ENCODE data around the gene DDX31.

Gene DDX31

DNA sequence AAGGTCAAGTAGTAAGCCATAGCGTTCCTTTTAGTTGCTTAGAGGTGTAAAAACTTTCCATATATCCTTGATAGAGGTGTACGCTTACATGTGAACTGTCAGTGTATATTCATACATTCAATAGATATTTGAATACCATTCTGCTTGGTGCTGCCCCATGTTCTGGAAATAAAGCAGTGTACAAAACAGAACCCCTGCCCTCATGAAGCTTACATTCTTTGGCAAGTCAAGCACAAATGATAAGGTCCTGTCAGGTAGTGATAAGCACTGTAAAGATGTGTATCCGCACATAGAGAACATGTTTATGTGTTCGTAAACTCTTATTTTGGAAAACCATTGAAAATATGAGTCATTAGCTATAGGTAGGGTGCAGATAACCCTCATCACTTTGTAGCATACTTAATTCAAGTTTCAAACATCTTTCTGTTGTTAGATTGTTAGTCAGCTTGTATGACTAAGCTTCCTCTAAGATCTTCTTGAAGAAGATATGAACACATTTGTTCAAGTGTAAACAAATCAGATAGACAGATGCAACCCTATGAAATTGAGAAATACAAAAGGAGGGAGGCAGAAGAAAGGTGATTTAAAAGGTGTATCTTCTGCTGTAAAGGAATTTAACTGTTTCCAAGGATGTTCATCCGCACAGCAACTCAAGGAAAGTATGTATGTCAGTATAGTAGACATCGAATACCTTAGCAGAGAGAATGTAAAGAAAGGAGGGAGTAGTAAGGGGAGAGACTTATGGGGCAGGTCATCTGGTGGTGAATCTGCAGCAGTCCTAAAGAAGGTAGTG is 2.0 kb upstream of the DDX31 start:
- DNase-seq, result no peak

GRCh38 chr9:132670457-132671391 is 941 bp upstream of the DDX31 start, which contains the start of gene GTF3C4:
TSS of gene GTF3C4 (plus strand) at chr9:132670464. CDS start at chr9:132670599, 135 bp downstream.
- DNase-seq, result peak; percentile 63

DNA sequence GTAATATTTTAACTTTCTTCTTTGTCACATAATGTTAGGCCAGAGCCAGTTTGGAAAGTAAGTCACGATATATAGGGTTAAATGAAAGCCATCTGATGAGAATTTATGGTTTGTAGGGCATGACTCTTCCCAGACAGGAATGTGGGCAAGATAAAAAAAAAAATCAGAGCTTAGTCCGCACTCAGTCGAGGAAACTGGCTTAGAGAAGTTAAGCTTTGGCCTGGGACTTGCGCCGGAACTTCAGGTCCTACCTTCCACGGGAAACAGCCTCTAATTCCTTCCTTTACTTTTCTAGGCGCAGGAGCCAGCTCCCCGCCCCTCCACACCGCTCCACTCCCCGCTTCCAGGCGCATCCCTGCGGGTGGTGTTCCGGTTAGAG is 475 bp downstream of the DDX31 start:
- DNase-seq, result no peak

DNA sequence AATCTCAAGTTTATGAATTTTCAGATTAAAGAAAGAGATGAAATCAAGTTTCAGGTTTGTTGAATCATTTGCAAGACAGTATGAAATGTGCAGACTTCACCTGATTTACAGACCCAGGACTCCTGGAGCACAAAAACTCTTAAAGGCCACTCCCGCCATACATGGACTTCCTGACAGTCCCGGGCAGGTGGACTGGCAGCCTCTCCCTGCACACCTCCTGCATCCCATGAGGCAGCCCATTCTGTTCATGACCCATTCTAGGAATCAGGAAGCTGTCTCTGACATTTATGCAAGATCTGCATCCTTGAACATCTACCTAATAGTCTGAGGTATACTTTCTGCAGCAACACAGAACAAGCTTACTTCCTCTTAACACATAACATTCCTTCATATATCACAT is 5.9 kb downstream of the DDX31 start:
- DNase-seq, result no peak

DNA sequence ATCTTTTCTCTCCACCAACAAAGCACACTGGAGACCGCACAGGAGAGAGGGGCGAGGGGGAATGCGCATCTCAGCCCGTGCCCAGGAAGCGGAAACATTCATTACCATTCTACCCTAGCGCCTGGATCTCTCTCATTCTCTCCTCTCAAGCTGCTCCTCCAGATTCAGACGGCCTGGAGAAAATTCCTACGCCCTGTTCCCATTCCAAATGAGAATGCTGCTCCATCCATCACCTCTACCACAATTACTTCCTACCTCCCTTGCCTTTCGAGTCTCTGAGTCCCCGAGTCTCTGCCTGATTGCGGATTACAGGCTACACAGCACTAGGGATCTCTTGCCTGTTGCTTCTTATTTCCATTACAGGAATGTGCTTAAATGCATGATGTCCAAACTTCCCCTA is 6.7 kb downstream of the DDX31 start:
- no peak for DNase-seq

DNA sequence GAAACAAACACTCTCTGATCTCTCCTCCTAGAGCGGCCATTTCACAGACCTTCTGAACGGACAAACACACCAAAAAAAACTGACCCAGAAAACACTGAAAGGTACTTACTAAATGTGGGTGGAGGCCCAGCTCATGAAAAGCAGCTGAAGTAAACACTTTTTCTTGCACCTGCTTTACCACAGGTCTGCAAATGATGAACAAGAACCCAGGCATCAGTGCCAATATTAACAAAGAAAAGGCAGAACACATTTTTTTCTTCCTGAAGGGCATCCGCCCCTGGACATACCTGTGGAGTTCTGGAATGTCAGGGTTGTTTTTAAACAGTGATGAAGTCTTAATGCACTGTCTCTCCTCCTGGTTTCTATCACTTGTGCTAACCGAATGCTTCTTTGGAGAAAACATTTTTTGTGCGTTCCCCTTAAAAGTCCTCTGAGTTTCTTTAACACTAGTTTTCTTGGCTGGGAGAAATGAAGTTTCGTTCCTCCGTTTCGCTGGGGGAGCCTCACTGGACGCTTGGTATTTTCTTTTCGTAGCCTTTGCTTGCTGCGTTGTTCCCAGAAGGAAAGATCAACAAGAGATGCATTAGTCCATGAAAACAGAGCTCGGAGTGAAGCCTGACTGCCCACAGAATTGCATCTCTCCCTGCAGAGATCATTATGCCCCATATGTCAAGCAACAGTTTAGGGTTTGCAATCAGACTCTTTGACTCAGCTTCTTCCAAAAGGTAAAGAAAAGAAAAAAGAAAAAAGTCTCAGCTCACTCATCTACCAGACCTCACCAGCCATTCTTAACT is 7.4 kb downstream of the DDX31 start:
- no peak for DNase-seq

GRCh38 chr9:132656299-132656698 is 13.5 kb downstream of the DDX31 start:
- DNase-seq, result no peak

GRCh38 chr9:132651259-132651658 is 18.5 kb downstream of the DDX31 start:
- no peak for DNase-seq

DNA sequence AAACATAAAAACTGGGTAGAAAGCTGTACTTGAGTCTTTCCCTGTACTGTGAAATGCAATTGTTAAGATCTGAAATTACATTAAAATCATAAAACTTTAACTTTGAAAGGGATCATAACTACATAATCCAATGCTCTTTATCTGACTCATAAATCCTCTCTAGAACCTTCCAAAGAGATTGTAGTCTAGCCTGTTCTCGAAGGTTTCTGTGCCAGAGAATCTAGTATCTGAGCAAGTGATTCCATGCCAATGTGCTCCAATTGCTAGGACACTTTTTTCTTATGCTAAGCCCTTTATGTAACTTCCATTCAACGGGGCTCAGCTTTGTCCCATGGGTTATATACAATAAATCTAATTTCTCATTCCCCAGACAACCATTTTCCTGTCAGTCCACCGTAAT is 21.1 kb downstream of the DDX31 start:
- no peak for DNase-seq

- no peak for DNase-seq
These were observed 21.5 kb downstream of the DDX31 start for GRCh38 chr9:132648283-132648682.

DNA sequence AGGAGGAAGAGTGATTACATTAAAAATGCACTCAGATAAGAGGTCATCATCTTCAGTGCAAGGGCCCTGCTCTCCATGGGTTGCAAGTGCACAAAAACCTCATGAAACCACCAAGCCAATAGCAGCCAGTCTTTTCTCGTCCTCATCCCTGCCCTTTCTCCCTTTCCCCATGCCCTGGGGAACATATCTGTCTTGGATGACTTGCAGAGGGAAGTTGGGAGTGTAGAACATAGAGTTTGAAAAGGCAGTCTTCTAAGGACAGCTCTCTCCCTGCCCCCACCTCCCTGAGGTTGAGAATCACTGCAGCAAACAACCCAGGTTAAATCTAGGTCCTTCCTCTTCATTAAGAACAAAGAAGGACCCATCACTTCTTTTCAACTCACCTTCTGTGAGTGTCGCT is 22.0 kb downstream of the DDX31 start:
- no peak for DNase-seq

DNA sequence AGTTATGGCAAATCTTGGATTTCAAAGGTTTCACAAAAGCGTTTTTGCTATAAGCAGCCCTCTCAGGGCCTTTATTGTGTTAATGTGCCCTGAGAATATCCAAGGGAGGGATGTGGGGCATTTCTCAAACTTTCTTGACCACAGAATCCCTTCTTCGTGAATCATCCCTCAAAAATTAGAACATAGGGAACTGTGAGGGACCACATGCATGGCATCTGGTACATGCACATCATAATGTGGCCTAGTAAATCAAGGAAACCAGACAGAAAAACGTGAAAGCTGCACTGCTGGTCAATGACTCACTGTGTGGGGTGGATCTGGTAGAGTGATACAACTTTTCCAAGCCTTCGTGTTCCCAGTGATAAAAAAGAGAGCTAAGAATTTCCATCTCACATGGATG is 22.4 kb downstream of the DDX31 start:
- no peak for DNase-seq

DNA sequence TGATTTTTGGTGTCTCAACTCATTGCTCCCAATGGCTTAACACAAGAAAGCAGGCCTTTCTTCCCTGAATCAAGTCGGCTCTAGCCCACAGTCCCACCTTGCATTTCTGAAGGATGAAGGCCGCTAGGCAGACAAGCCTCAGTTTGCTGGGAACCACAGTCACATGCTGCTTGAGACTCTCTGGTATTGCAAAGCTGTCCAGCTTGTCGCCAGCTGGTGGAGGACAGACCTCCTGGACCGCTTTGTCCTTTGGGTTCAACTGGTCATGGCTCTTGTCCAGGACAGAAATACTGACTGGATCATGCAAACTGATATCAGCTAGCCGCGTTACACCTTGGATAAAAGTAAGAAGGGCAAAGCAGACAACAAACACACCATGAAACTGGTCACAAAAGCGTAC is 23.1 kb downstream of the DDX31 start:
- DNase-seq, result no peak

GRCh38 chr9:132645711-132646110 is 24.1 kb downstream of the DDX31 start:
- DNase-seq, result no peak

DNA sequence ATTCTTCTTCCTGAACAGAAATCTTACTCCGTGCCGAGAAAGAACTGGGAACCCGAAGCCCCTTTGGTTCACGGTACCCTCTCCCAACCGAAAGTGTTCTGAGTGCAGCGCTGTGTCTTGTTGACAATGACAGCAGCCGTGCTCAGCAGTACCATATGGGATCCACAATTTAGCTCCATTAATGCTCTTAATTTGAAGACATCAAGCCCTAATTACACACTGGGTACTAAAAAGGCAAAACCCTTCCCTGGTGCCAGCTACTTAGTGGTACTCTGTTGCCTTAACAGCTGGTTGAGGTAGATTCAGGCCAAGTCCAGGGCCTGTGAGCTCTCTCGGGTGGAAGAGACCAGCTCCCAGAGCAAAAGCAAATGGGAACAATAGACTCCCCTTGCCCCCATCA is 24.5 kb downstream of the DDX31 start:
- no peak for DNase-seq

GRCh38 chr9:132644251-132644650 is 25.5 kb downstream of the DDX31 start:
- no peak for DNase-seq

DNA sequence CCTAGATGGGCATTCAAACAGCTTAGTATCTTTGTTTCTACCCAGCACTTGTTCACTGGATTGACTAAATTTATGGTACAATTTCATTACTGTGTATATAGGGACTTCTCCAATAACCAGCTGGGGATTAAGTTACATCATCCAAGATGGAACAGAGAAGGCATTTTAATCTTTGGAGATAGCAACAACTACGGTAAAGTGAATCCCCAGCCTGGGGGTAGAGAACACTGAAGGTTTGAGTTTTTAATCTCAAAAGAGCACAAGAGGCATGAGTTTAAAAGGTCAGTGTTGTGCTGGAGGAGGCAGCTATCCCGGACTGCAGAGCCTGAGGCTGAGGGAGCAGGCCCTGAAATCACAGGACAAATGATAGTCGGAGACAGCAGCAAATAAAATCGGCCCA is 28.6 kb downstream of the DDX31 start:
- DNase-seq, result no peak

GRCh38 chr9:132639322-132639721 is 30.5 kb downstream of the DDX31 start:
- DNase-seq, result no peak

GRCh38 chr9:132638240-132638639 is 31.5 kb downstream of the DDX31 start:
- DNase-seq, result no peak

- no peak for DNase-seq
These were observed 32.0 kb downstream of the DDX31 start for GRCh38 chr9:132637801-132638200.

DNA sequence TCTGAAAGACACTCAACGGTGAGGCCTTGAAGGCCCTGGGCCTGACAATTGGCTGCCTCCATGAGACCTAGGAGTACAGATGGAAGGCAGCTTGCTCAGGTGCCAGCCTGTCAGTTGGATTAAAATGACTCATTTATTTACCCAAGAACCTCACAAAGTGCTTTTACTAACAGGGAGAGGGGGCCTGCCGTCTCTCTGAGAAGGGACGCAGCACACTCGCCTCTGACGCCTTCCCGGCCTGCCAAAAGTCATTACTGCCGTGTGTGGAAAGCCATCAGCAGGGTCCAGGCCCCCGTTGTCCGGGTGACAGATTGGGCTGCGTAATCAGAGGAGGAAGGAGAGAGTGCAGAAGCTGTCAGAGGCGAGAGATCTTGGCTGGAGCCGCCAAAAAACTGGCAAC is 32.4 kb downstream of the DDX31 start:
- no peak for DNase-seq

GRCh38 chr9:132634327-132634726 is 35.5 kb downstream of the DDX31 start:
- no peak for DNase-seq

DNA sequence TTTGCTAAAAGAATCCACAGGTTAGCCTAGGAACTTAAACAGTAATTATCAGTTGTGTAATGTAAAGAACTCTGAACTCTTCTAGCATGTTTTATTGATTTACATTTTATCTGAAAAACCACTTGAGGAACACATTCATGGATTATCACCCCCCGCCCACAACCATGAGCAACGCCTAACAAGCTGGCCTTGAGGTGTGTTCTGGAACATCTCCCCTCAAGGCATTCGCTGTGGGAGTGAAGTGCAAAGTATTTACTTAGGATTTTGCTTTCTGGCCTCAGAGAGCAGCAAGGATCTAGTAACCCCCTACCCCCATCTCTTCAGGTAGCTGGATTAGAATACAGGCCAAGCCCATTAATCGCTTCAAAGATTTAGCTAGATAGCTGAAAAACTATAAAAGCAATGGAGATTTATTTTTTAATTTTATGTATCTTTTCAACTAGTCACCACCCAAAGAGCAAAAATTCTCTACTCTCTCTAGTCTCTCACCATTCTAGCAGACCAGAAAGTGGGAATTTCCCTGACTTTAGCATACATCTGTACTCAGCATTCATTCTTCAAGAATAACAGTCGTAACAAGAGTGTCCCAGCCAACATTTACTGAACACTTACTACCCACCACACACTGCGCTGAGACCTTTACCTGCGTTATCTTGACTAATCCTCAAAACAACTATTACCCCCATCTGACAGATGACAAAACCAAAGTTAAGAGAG is 37.2 kb downstream of the DDX31 start:
- DNase-seq, result no peak
